ENCODE measurements around the gene SCARF1.
A peak's percentile ranks its signal among the peaks of the same experiment; 100 is the strongest.

The SCARF1 gene

GRCh38 chr17:1597861-1598342, 47.6 kb downstream of the SCARF1 start:
- no peak for DNase-seq

GRCh38 chr17:1593630-1593931, 52.0 kb downstream of the SCARF1 start:
- DNase-seq, result no peak

- DNase-seq, result no peak
Observed at GRCh38 chr17:1592751-1593629, 52.5 kb downstream of the SCARF1 start.

GRCh38 chr17:1591474-1592090, 54.0 kb downstream of the SCARF1 start:
- no peak for DNase-seq

- no peak for DNase-seq
Observed at GRCh38 chr17:1590747-1591473, 54.6 kb downstream of the SCARF1 start.

GRCh38 chr17:1590029-1590746, 55.3 kb downstream of the SCARF1 start:
- peak; percentile 74 for DNase-seq

GRCh38 chr17:1588821-1589585, 56.5 kb downstream of the SCARF1 start:
- DNase-seq, result no peak

GRCh38 chr17:1584167-1584566, 61.4 kb downstream of the SCARF1 start:
- DNase-seq, result no peak
